Measurements from ENCODE around the gene MYH16. TPM values are rescaled to one million over a fixed set of nuclear protein-coding genes. Genes with fewer than 3 reads are reported as not detected.

Gene MYH16
- polyA plus RNA-seq, 1 experiment = not detected

DNA sequence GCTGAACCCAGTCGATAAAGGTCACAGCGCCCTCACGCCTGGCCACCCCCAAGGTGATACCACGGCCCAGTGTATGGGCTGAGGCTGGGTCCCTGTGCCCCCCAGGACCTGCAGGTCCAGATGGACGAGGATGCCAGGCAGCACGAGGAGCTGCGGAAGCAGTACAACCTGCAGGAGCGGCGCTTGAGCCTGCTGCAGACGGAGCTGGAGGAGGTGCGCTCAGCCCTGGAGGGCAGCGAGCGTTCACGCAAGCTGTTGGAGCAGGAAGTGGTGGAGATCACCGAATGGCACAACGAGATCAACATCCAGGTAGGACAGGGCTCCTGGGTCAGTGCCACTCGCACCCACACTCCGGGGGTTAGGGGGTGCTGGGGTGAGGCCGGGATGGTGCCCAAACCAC, 28.9 kb downstream of the MYH16 start:
- no peak for DNase-seq (ENCODE audit: low read depth, low spot score)
- Histone ChIP-seq H3K4me3 (ENCODE audit: low read depth, low read length) (no peak overlapping the region), H3K27ac (ENCODE audit: low read depth, low read length) (no peak overlapping the region), H3K27me3 (ENCODE audit: control insufficient read depth, insufficient read depth, low read length) (no peaks in the 10 kb centered on the region), H3K9me3 (ENCODE audit: control insufficient read depth, insufficient read depth, low read length) (no peaks in the 10 kb centered on the region; the same call in 1 of the 2 replicates)
- CTCF ChIA-PET = no interaction called here
- TF ChIP-seq, protein P1, sequence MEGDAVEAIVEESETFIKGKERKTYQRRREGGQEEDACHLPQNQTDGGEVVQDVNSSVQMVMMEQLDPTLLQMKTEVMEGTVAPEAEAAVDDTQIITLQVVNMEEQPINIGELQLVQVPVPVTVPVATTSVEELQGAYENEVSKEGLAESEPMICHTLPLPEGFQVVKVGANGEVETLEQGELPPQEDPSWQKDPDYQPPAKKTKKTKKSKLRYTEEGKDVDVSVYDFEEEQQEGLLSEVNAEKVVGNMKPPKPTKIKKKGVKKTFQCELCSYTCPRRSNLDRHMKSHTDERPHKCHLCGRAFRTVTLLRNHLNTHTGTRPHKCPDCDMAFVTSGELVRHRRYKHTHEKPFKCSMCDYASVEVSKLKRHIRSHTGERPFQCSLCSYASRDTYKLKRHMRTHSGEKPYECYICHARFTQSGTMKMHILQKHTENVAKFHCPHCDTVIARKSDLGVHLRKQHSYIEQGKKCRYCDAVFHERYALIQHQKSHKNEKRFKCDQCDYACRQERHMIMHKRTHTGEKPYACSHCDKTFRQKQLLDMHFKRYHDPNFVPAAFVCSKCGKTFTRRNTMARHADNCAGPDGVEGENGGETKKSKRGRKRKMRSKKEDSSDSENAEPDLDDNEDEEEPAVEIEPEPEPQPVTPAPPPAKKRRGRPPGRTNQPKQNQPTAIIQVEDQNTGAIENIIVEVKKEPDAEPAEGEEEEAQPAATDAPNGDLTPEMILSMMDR (IDR thresholded peaks at IDR 0.05; ENCODE audit: low read depth, low read length) = no peak
- POLR2A ChIA-PET = no interaction called here

DNA sequence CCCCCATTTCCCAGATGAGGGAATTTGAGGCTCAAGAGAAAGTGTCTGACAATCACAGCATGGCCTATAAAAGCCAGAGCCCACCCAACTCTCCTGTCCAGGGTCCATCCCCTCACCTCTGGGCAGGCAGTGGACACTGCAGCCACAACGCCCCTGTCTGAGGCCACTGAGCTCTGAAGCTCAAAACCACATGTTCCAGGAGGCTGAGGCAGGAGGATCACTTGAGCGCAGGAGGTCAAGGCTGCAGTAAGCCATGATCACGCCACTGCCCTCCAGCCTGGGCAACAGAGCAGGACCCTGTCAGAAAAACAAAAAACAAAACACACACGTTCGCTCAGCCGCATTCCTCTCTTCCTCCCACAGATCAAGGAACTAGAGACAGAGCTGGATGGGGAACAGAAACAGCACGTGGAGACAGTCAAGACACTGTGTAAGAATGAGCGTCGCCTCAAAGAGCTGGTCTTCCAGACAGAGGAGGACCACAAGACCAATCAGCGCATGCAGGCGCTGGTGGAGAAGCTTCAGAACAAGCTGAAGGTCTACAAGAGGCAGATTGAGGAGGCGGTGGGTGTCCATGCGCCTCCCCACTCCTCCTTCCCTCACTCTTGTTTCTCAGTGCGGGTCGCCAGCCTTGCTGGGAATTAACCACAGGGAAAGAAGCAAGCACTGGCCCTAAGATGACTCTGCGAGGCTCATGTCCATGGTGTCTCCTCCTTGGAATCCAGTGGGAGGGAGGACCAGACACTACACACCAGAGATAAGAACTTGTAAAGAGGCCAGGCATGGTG, 33.0 kb downstream of the MYH16 start:
- peaks cover 12% of the 10 kb centered on the region for H3K9me3 ChIP-seq (ENCODE audit: control insufficient read depth, insufficient read depth, low read length)
- TF ChIP-seq, protein P1 (IDR thresholded peaks at IDR 0.05; ENCODE audit: low read depth, low read length) = no peak
- no peak overlapping the region for H3K27ac ChIP-seq (ENCODE audit: low read depth, low read length)
- no peaks in the 10 kb centered on the region for H3K27me3 ChIP-seq (ENCODE audit: control insufficient read depth, insufficient read depth, low read length)
- ChIA-PET CTCF (interaction anchor here (0.9 kb wide), 1 partner anchor 265 kb away, joined by 3 read pairs; no protein-coding TSS in a partner anchor), POLR2A (no interaction called here)
- DNase-seq (ENCODE audit: low read depth, low spot score) = no peak
- no peak overlapping the region for H3K4me3 ChIP-seq (ENCODE audit: low read depth, low read length)

DNA sequence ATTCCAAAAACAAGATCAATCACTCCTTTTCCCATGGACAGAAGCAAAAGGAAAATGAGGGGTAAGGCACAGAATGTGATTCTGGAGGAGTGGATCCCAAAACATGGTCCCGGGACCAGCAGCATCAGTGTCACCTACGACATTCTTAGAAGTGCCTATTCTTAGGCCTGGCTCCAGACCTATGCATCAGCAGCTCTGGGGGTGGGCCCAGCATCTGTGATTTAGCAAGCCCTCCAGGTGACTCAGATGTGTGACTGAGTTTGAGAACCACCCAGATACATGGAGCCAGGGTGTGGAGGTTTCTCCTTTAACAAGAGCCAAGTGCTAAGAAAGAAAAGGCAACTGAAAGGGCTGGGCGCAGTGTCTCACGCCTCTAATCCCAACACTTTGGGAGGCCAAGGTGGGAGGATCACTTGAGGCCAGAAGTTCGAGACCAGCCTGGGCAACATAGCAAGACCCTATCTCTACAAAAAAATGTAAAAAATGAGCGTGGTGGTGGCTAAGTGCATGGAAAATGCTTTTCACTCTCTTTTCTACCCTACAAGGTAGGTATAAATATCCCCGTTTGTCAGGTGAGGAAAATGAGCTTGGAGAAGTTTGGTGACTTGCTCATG, 35.9 kb downstream of the MYH16 start:
- no peak for DNase-seq (ENCODE audit: low read depth, low spot score)
- H3K4me3 ChIP-seq (ENCODE audit: low read depth, low read length) = no peak overlapping the region
- H3K9me3 ChIP-seq (ENCODE audit: control insufficient read depth, insufficient read depth, low read length) = peaks cover 12% of the 10 kb centered on the region
- TF ChIP-seq, protein P1 (IDR thresholded peaks at IDR 0.05; ENCODE audit: low read depth, low read length) = no peak
- CTCF ChIA-PET = interaction anchor here (1.7 to 2.9 kb wide), 2 partner anchors 268 to 272 kb away, joined by 4 to 19 read pairs; no protein-coding TSS in a partner anchor
- H3K27me3 ChIP-seq (ENCODE audit: control insufficient read depth, insufficient read depth, low read length) = no peaks in the 10 kb centered on the region
- no peak overlapping the region for H3K27ac ChIP-seq (ENCODE audit: low read depth, low read length)
- POLR2A ChIA-PET = no interaction called here

DNA sequence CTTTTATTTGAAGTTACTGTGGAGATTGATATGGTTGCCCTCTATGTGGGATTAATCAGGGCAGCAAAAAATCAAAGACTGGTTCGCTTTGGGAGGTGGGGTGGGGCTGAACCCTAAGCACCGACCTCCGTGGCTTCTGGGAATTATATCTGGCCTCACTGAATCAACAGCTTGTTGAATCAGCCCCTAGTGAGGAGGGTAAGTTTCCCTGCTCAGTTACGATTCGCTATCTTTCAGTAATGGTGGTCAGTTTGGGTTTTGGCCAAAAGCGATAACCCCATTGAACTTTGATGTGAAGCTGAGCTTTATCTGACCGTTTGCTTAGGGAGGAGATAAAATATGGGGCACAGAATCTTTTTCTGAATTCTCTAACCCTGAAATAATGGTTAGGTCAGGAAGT, 36.5 kb downstream of the MYH16 start:
- DNase-seq (ENCODE audit: low read depth, low spot score) = no peak

More for the DNA sequence above, 36.5 kb downstream of the MYH16 start:
- ChIA-PET CTCF (interaction anchor here (0.9 to 2.9 kb wide), 3 partner anchors 13 to 273 kb away, joined by 4 to 19 read pairs (median 9); no protein-coding TSS in a partner anchor), POLR2A (no interaction called here)
- Histone ChIP-seq H3K27ac (ENCODE audit: low read depth, low read length) (no peak overlapping the region), H3K4me3 (ENCODE audit: low read depth, low read length) (no peak overlapping the region), H3K9me3 (ENCODE audit: control insufficient read depth, insufficient read depth, low read length) (peaks cover 12% of the 10 kb centered on the region), H3K27me3 (ENCODE audit: control insufficient read depth, insufficient read depth, low read length) (no peaks in the 10 kb centered on the region)
- TF ChIP-seq, protein P1 (IDR thresholded peaks at IDR 0.05; ENCODE audit: low read depth, low read length) = no peak

Data from AG04450 (cell line).